K562 (cell line): ENCODE data around the gene ADAMTS2.

Experiments used
- MLX ChIP-seq, 2 experiments: fragments of 450-650 bp in 1 of 2; sonication (generic) in 1 of 2; formaldehyde crosslinking; conservative IDR thresholded peaks; 2 replicates each; pipeline versions ENCODE4 v1.4.0 to v1.8.1; 2020 to 2022; ENCODE audit warnings: mild to moderate bottlenecking in 1 of 2, missing genetic modification reagents in 1 of 2
- POLR2A ChIP-seq: fragments of 450-650 bp; conservative IDR thresholded peaks from 2 replicates; pipeline ENCODE4 v1.6.1; 2016
- PRDM10 ChIP-seq: fragments of 450-650 bp; IDR thresholded peaks from 2 replicates; pipeline ENCODE4 v1.6.1; 2018; ENCODE audit not compliant: partially characterized antibody
- TOE1 ChIP-seq, 2 experiments: fragments of 450-650 bp in 1 of 2; sonication (generic) in 1 of 2; formaldehyde crosslinking in 1 of 2; IDR thresholded peaks; 2 replicates each; pipeline versions ENCODE4 v1.7.1 to v1.8.0; 2016 to 2022; ENCODE audit warnings: borderline replicate concordance in 2 of 2, mild to moderate bottlenecking in 2 of 2, antibody characterized with exemption in 1 of 2, inconsistent platforms in 1 of 2, low read depth in 1 of 2, missing genetic modification reagents in 1 of 2, moderate library complexity in 1 of 2

GRCh38 chr5:179228341-179229121, 116.7 kb downstream of the ADAMTS2 start:
- TF ChIP-seq TOE1 (IDR thresholded peaks at IDR 0.05; ENCODE audit: borderline replicate concordance): no peak
- no peak for TF ChIP-seq TOE1 (CRISPR knock-in tag; IDR thresholded peaks at IDR 0.05; ENCODE audit: borderline replicate concordance, low read depth)
- no peak for TF ChIP-seq POLR2A
- TF ChIP-seq PRDM10: no peak
- no peak for TF ChIP-seq MLX (CRISPR knock-in tag; conservative IDR thresholded peaks at IDR 0.05)
